HG03457 (cell line): ENCODE measurements around the gene LAMC1.
"Not testable (repeated sequence)": the region's sequence is repeated elsewhere in the genome, so short reads cannot be mapped to it uniquely, and the experiment has no call there.

Source experiments
- ATAC-seq: cut with Tn5 transposase; IDR thresholded peaks from one replicate; pipeline ENCODE4 v1.9.1; 2021; ENCODE audit warnings: moderate number of reproducible peaks; ENCODE audit not compliant: unreplicated experiment

The LAMC1 gene

GRCh38 chr1:183040547-183040971 lies 17.3 kb downstream of the LAMC1 start:
- ATAC-seq: no peak

- no peak for ATAC-seq
These were observed 20.0 kb downstream of the LAMC1 start for GRCh38 chr1:183043254-183043653.

- ATAC-seq: no peak
These were observed 20.9 kb downstream of the LAMC1 start for GRCh38 chr1:183043872-183044854.

- ATAC-seq: no peak
These were observed 21.9 kb downstream of the LAMC1 start for GRCh38 chr1:183044893-183045649.

- ATAC-seq: peak; percentile 90
These were observed 25.2 kb downstream of the LAMC1 start for GRCh38 chr1:183048087-183049085.

- no peak for ATAC-seq
These were observed 28.3 kb downstream of the LAMC1 start for GRCh38 chr1:183051546-183051945.

- no peak for ATAC-seq
These were observed 29.6 kb downstream of the LAMC1 start for GRCh38 chr1:183052861-183053260.

GRCh38 chr1:183058851-183059502 lies 35.8 kb downstream of the LAMC1 start:
- no peak for ATAC-seq

- ATAC-seq: no peak
These were observed 38.0 kb downstream of the LAMC1 start for GRCh38 chr1:183061194-183061593.

- ATAC-seq: no peak
These were observed 40.1 kb downstream of the LAMC1 start for GRCh38 chr1:183063349-183063748.

- ATAC-seq: no peak
These were observed 42.0 kb downstream of the LAMC1 start for GRCh38 chr1:183065168-183065706.

GRCh38 chr1:183066432-183066831 lies 43.2 kb downstream of the LAMC1 start:
- ATAC-seq: not testable (repeated sequence)

- ATAC-seq: no peak
These were observed 46.5 kb downstream of the LAMC1 start for GRCh38 chr1:183069562-183070216.

- no peak for ATAC-seq
These were observed 47.2 kb downstream of the LAMC1 start for GRCh38 chr1:183070234-183070922.

- ATAC-seq: peak; percentile 85
These were observed 47.9 kb downstream of the LAMC1 start for GRCh38 chr1:183070923-183071618.

- not testable (repeated sequence) for ATAC-seq
These were observed 49.4 kb downstream of the LAMC1 start for GRCh38 chr1:183072595-183072994.

GRCh38 chr1:183073320-183073719 lies 50.1 kb downstream of the LAMC1 start:
- no peak for ATAC-seq

- no peak for ATAC-seq
These were observed 51.0 kb downstream of the LAMC1 start for GRCh38 chr1:183074215-183074614.
